MM.1S (cell line): ENCODE data around the gene INO80B.

Source experiments
- CTCF ChIP-seq: fragments of 300-600 bp; sonication (generic); IDR thresholded peaks from 2 replicates; pipeline ENCODE4 v1.5.1; 2016; ENCODE audit warnings: antibody characterized with exemption, low read length, mixed read lengths
- EZH2 ChIP-seq: fragments of 300-600 bp; sonication (generic); optimal IDR thresholded peaks from 2 replicates; pipeline ENCODE3; 2017; ENCODE audit warnings: low read depth, mild to moderate bottlenecking, antibody characterized with exemption, low read length, mixed read lengths
- EZH2phosphoT487 ChIP-seq: fragments of 300-600 bp; sonication (generic); IDR thresholded peaks from 2 replicates; pipeline ENCODE4 v1.6.1; 2018; ENCODE audit warnings: antibody characterized with exemption, low read length

- no peak for TF ChIP-seq EZH2phosphoT487
- no peak for TF ChIP-seq CTCF
- no peak for TF ChIP-seq EZH2
Observed at GRCh38 chr2:74413001-74413698, 41.7 kb upstream of the INO80B start.
